Cardiac muscle cell (in vitro differentiated cells and primary cell): ENCODE measurements around the gene ERP44. TPM values are rescaled to one million over a fixed set of nuclear protein-coding genes. Genes with fewer than 3 reads are reported as not detected.

Experiments
- DNase-seq, 2 donors: peaks; one replicate each; pipeline versions ENCODE4 v3.0.0 to v3.0.0-alpha.2; 2010 to 2017; ENCODE audit warnings: low read depth in 1 of 2, low spot score in 1 of 2
- H3K27ac ChIP-seq: fragments of 200-600 bp; sonication (generic); 2 replicates; pipeline ENCODE4 v1.5.1; 2016
- H3K27me3 ChIP-seq: fragments of 200-600 bp; sonication (generic); 2 replicates; pipeline ENCODE4 v1.6.0; 2016; ENCODE audit warnings: control low read depth
- H3K36me3 ChIP-seq: fragments of 200-600 bp; sonication (generic); 2 replicates; pipeline ENCODE4 v1.5.1; 2016; ENCODE audit warnings: control low read depth
- H3K4me1 ChIP-seq: fragments of 200-600 bp; sonication (generic); 2 replicates; pipeline ENCODE4 v1.8.1; 2017; ENCODE audit warnings: low read depth, mild to moderate bottlenecking, mixed run types
- H3K4me3 ChIP-seq: fragments of 200-600 bp; sonication (generic); 2 replicates; pipeline ENCODE4 v1.5.1; 2016; ENCODE audit warnings: mild to moderate bottlenecking
- H3K9me3 ChIP-seq: fragments of 200-600 bp; sonication (generic); 2 replicates; pipeline ENCODE4 v1.5.1; 2017; ENCODE audit warnings: low read depth, mild to moderate bottlenecking, control low read depth
- polyA plus RNA-seq: library from polyadenylated mRNA; unstranded; fragments of >200 nt; fragmentation: Nextera tagmentation; extraction: Ambion mirVana; gene quantifications from 2 replicates; pipeline ENCODE4 v1.2.1, GENCODE V29; 2016
- total RNA-seq: library from RNA; depleted of rRNA; stranded (reverse); fragments of >200 nt; gene quantifications from 2 replicates; pipeline ENCODE4 v1.2.3, GENCODE V29; 2016
- TF ChIP-seq, protein P1 (sequence below): IDR thresholded peaks from 2 replicates; pipeline ENCODE4 v1.5.1; 2012; ENCODE audit warnings: low read depth, mild to moderate bottlenecking, low read length

ERP44 gene
- total and polyA plus RNA-seq, 2 experiments from 2014 or later: 10.0 to 35.3 TPM

DNA sequence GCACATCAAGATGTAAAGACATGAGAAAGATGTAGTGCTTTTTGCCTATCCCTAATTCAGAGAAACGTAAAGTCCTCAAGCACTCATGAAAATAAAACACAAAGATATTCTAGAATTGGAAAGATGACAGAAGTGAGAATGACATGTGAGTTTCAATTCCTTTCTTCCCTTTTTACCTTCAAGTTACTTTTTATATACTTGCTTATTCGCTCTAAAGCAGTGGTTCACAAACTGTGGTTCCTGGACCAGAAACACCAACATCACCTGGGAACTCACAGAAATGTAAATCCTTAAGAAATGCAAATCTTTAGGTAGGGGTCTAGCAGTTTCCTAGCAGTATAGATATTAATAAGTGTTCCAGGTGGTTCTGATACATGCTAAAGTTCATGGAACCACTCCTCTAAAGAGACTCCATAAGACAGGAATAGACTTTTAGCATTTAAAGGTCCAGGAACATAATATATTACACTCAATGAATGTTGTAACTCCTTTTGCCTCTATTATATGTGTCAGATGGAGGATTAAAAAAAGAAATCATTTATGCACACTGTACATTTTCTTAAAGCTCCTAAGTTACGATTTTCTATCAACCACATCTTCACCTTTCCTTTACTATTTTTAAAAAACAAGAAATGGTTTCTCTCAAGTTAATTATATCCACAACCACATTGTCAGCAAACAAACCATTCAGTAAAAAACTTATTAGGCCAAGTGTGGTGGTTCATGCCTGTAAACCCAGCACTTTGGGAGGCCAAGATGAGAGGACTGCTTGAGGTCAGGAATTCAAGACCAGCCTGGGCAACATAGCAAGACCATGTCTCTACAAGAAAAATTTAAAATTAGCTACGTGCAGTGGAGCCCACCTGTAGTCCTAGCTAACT lies 39.9 kb downstream of the ERP44 start:
- H3K9me3 ChIP-seq: no peaks in the 10 kb centered on the region
- DNase-seq: no peak
- H3K27ac ChIP-seq: no peak overlapping the region
- H3K4me3 ChIP-seq: no peak overlapping the region
- H3K27me3 ChIP-seq: no peaks in the 10 kb centered on the region
- H3K4me1 ChIP-seq: peaks cover 27% of the 10 kb centered on the region
- TF ChIP-seq, protein P1, sequence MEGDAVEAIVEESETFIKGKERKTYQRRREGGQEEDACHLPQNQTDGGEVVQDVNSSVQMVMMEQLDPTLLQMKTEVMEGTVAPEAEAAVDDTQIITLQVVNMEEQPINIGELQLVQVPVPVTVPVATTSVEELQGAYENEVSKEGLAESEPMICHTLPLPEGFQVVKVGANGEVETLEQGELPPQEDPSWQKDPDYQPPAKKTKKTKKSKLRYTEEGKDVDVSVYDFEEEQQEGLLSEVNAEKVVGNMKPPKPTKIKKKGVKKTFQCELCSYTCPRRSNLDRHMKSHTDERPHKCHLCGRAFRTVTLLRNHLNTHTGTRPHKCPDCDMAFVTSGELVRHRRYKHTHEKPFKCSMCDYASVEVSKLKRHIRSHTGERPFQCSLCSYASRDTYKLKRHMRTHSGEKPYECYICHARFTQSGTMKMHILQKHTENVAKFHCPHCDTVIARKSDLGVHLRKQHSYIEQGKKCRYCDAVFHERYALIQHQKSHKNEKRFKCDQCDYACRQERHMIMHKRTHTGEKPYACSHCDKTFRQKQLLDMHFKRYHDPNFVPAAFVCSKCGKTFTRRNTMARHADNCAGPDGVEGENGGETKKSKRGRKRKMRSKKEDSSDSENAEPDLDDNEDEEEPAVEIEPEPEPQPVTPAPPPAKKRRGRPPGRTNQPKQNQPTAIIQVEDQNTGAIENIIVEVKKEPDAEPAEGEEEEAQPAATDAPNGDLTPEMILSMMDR: no peak
- no peaks in the 10 kb centered on the region for H3K36me3 ChIP-seq

DNA sequence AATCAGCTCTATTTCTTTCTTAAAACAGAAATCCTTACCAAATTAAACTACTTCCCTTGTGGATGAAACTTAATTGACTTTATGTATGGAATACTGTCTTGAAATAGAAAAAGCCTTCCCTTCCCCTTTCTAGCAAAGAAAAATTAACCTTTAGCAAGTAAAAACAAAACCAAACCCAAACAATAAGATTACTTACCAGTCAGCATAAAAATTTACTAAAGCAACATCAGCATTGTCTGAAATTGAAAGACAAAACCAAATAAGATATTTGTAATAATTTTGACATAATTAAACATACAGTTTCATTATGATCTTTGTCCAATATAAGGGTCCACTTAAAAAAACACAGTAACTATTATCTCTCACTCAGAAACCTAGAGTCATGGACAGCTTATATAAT lies 41.2 kb downstream of the ERP44 start:
- Histone ChIP-seq H3K9me3 (no peaks in the 10 kb centered on the region), H3K36me3 (no peaks in the 10 kb centered on the region), H3K4me3 (no peak overlapping the region), H3K27ac (peak overlapping the region; percentile 45), H3K27me3 (no peaks in the 10 kb centered on the region), H3K4me1 (peaks cover 17% of the 10 kb centered on the region)
- TF ChIP-seq, protein P1: no peak
- no peak for DNase-seq

DNA sequence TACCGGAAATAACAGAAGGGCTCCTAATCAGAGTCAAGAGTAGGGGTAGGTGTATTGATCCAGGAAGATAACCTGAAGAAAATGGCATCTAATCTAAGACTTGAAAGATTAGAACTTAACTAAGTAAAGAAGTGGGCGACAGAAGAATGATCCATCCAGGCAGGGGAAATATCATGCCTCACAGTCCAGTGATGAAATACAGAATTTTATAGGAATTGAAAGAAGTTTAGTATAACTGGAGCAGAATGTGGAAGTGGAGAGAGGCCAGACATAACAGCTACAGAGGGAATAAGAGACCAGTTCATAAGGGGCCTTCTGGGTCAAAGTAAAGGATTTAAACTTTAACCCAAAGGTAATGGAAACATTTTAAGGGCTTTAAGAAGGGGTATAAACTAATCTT lies 42.2 kb downstream of the ERP44 start:
- H3K27ac ChIP-seq: peak overlapping the region; percentile 45
- H3K27me3 ChIP-seq: no peaks in the 10 kb centered on the region
- peaks cover 17% of the 10 kb centered on the region for H3K4me1 ChIP-seq
- no peaks in the 10 kb centered on the region for H3K9me3 ChIP-seq
- no peak for DNase-seq
- no peak overlapping the region for H3K4me3 ChIP-seq
- no peaks in the 10 kb centered on the region for H3K36me3 ChIP-seq
- TF ChIP-seq, protein P1: no peak

DNA sequence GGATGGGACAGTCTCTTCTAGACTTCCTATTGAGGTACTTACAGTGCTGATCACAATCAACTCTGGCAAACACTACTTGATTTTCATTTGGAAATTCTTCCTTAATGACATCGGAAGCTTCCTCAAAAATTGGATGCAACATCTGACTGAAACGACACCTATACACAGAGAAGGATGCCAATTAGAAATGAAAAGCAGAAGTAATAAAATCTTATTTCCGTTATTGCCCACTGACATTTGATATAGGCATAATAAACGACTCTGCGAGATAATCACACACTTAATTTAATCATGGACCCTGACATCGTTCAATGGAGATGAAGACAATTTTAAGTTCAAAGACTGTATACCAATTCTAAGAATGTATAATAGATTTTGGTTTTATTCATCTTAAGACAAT lies 46.4 kb downstream of the ERP44 start:
- H3K9me3 ChIP-seq: no peaks in the 10 kb centered on the region
- H3K36me3 ChIP-seq: no peaks in the 10 kb centered on the region
- no peaks in the 10 kb centered on the region for H3K27me3 ChIP-seq
- H3K4me3 ChIP-seq: no peak overlapping the region
- TF ChIP-seq, protein P1: no peak
- H3K27ac ChIP-seq: no peak overlapping the region
- DNase-seq: no peak
- peaks cover 16% of the 10 kb centered on the region for H3K4me1 ChIP-seq

DNA sequence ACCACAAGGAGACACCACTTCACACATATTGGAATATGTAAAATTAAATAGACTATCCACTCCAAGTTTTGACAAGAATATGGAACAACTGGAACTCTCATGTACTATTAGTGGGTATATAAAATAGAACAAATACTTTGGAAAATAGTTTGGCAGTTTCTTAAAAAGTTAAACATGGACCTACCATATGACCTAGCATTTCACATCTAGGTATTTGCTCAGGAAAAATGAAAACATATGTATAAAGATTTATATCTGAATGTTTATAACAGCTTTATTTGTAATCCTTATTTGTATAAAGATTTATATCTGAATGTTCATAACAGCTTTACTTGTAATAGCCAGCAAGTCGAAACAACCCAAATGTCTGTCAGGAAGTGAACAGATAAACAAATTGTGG lies 49.2 kb downstream of the ERP44 start:
- no peak for DNase-seq
- H3K36me3 ChIP-seq: no peaks in the 10 kb centered on the region
- no peak overlapping the region for H3K27ac ChIP-seq
- no peaks in the 10 kb centered on the region for H3K9me3 ChIP-seq
- H3K27me3 ChIP-seq: no peaks in the 10 kb centered on the region
- H3K4me3 ChIP-seq: no peak overlapping the region
- H3K4me1 ChIP-seq: no peaks in the 10 kb centered on the region
- TF ChIP-seq, protein P1: no peak
